ENCODE measurements around the gene PAK5.

DNA sequence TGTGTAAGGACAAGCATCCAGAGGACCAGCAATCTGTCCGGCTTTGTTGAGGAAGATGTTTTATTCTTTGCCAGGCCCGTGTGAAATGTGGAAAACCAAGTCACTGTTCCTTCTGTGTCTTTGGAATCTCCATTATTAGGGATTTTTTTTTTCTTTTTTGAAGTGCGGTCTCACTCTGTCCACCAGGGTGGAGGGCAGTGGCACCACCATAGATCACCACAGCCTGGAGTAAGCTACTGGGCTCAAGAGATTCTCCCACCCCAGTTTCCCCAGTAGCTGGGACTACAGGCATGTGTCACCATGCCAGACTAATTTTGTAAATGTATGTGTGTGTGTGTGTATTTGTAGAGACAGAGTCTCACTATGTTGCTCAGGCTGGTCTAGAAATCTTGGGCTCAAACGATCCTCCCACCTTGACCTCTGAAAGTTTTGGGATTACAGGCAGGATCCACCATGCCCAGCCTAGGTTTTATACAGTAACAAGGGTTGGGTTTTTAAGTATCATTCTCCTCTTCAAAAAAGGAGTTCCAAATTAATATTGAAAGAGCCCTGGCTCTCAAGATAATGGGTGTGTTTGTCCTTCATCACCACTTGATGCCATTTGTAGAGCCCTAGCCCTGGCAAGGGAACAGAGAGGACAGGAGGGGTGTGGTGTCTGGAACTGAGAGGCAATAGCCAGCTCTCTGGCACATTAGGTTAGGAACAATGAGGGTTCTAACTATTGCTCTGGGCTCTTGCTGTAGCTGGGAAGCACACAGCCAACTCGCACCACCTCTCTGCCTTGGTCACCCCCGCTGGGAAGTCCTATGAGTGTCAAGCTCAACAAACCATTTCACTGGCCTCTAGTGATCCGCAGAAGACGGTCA lies 321.3 kb downstream of the PAK5 start:
- TF ChIP-seq POLR2AphosphoS5 (IDR thresholded peaks at IDR 0.05; ENCODE audit: low read depth, low read length) (no peak), POLR2A (IDR thresholded peaks at IDR 0.05; ENCODE audit: low read depth, low read length) (no peak)
